NCI-H2029 treated with DMSO at 0.1 percent for 48 hours (cell line): ENCODE measurements around the gene TMEM225B.
"Not testable (repeated sequence)": the region's sequence is repeated elsewhere in the genome, so short reads cannot be mapped to it uniquely, and the experiment has no call there.

Experiments
- DNase-seq: peaks from one replicate; lab custom pipeline; 2025; lab: John Stamatoyannopoulos, UW

TMEM225B gene

GRCh38 chr7:99579281-99579955, 18.6 kb upstream of the TMEM225B start:
- DNase-seq, result no peak

- no peak for DNase-seq
These were observed 17.9 kb upstream of the TMEM225B start for GRCh38 chr7:99579956-99580777.

GRCh38 chr7:99580778-99581332, 17.2 kb upstream of the TMEM225B start:
- DNase-seq, result not testable (repeated sequence)

- no peak for DNase-seq
These were observed 9.2 kb upstream of the TMEM225B start for GRCh38 chr7:99588868-99589267.

- DNase-seq, result no peak
These were observed 2.9 kb upstream of the TMEM225B start for GRCh38 chr7:99594948-99595745.

GRCh38 chr7:99596408-99596955, 1.6 kb upstream of the TMEM225B start:
- DNase-seq, result no peak

- DNase-seq, result no peak
These were observed 1.8 kb downstream of the TMEM225B start for GRCh38 chr7:99599836-99600235.

GRCh38 chr7:99601656-99602310, 3.7 kb downstream of the TMEM225B start:
- no peak for DNase-seq

- DNase-seq, result no peak
These were observed 7.5 kb downstream of the TMEM225B start for GRCh38 chr7:99605527-99605926.

GRCh38 chr7:99606531-99606930, 8.5 kb downstream of the TMEM225B start:
- no peak for DNase-seq

GRCh38 chr7:99607548-99607947, 9.5 kb downstream of the TMEM225B start:
- no peak for DNase-seq

GRCh38 chr7:99614495-99614894, 16.4 kb downstream of the TMEM225B start:
- no peak for DNase-seq

GRCh38 chr7:99615989-99616358, 17.9 kb downstream of the TMEM225B start:
- no peak for DNase-seq

- peak; percentile 69 for DNase-seq
These were observed 18.5 kb downstream of the TMEM225B start, which contains the start of gene ZSCAN25 for GRCh38 chr7:99616359-99617191. Gene ZSCAN25 (plus strand): TSS chr7:99616946. CDS start chr7:99619607, 2,661 bp downstream.

GRCh38 chr7:99617192-99617781, 19.2 kb downstream of the TMEM225B start:
- no peak for DNase-seq

GRCh38 chr7:99618726-99619125, 20.7 kb downstream of the TMEM225B start:
- DNase-seq, result no peak

- no peak for DNase-seq
These were observed 21.6 kb downstream of the TMEM225B start for GRCh38 chr7:99619571-99620130.

- DNase-seq, result no peak
These were observed 23.2 kb downstream of the TMEM225B start for GRCh38 chr7:99621271-99621670.

- no peak for DNase-seq
These were observed 24.5 kb downstream of the TMEM225B start for GRCh38 chr7:99622596-99622995.
